ENCODE results near the gene HSD11B2.

DNA sequence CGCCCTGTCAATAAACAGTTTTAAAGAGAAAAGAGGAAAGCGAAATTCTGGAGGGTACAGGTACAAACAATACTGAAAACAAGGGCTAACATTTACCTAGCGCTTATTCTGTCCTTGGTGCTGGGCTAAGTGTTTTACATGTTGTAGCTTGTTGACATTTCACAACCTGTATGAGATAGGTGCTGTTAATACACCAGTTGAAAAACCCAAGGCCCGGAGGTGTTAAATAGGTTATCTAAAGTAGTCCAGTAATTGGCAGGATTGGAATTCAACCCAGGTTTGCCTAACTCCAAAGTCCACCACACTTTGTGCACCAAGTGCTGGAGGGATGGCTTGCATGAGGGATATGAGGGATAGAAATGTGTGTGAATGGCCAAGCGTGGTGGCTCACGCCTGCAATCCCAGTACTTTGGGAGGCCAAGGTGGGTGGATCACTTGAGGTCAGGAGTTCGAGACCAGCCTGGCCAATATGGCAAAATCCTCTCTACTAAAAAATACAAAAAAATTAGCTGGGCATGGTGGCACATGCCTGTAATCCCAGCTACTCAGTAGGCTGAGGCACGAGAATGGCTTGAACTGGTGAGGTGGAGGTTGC is 47.1 kb downstream of the HSD11B2 start:
- TF ChIP-seq, protein P1, sequence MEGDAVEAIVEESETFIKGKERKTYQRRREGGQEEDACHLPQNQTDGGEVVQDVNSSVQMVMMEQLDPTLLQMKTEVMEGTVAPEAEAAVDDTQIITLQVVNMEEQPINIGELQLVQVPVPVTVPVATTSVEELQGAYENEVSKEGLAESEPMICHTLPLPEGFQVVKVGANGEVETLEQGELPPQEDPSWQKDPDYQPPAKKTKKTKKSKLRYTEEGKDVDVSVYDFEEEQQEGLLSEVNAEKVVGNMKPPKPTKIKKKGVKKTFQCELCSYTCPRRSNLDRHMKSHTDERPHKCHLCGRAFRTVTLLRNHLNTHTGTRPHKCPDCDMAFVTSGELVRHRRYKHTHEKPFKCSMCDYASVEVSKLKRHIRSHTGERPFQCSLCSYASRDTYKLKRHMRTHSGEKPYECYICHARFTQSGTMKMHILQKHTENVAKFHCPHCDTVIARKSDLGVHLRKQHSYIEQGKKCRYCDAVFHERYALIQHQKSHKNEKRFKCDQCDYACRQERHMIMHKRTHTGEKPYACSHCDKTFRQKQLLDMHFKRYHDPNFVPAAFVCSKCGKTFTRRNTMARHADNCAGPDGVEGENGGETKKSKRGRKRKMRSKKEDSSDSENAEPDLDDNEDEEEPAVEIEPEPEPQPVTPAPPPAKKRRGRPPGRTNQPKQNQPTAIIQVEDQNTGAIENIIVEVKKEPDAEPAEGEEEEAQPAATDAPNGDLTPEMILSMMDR (conservative IDR thresholded peaks at IDR 0.05), result no peak
- TF ChIP-seq ZFX (IDR thresholded peaks at IDR 0.05), result no peak
